ENCODE data around the gene EID2. TPM values are rescaled to one million over a fixed set of nuclear protein-coding genes. Genes with fewer than 3 reads are reported as not detected.

The EID2 gene
- polyA plus RNA-seq, 1 donor (not counting 4 experiments of a cell fraction or from before 2014, with no cell fraction given), result 12.9 TPM

GRCh38 chr19:39553082-39553652 lies 13.2 kb upstream of the EID2 start:
- DNase-seq (ENCODE audit: low read depth, low spot score) (no peak), FAIRE-seq (no peak)
- H4K20me1 ChIP-seq (ENCODE audit: control insufficient read depth, extremely low read depth, insufficient read depth, low read length), result no peaks in the 10 kb centered on the region
- H3K27ac ChIP-seq (ENCODE audit: control insufficient read depth, insufficient read depth, low read length), result no peak overlapping the region
- no peak for TF ChIP-seq CTCF (optimal IDR thresholded peaks at IDR 0.05 in 1 of 3, IDR thresholded peaks at IDR 0.05 in 1 of 3, conservative IDR thresholded peaks at IDR 0.05 in 1 of 3; ENCODE audit: extremely low read depth in 1 of 3, insufficient read depth in 2 of 3, low read length in 3 of 3)
- no peak for TF ChIP-seq EZH2 (IDR thresholded peaks at IDR 0.05; ENCODE audit: low read length)
- no peak overlapping the region for H3K4me2 ChIP-seq (ENCODE audit: control insufficient read depth, extremely low read depth, insufficient read depth, low read depth, low read length)
- peaks cover 4% of the 10 kb centered on the region for H3K27me3 ChIP-seq (ENCODE audit: control insufficient read depth, extremely low read depth, insufficient read depth, low read length)
- H3K4me1 ChIP-seq (ENCODE audit: control insufficient read depth, extremely low read depth, insufficient read depth, low read length), result no peaks in the 10 kb centered on the region
- H3K9me1 ChIP-seq (ENCODE audit: control insufficient read depth, extremely low read depth, insufficient read depth, low read length), result no peaks in the 10 kb centered on the region
- no peaks in the 10 kb centered on the region for H3K36me3 ChIP-seq (ENCODE audit: control insufficient read depth in 2 of 2, extremely low read depth in 1 of 2, insufficient read depth in 2 of 2, low read length in 2 of 2)
- H2AFZ ChIP-seq (ENCODE audit: control insufficient read depth, low read length), result no peak overlapping the region
- H3K4me3 ChIP-seq (ENCODE audit: control insufficient read depth in 2 of 3, extremely low read depth in 1 of 3, insufficient read depth in 2 of 3, low read depth in 1 of 3, low read length in 3 of 3), result no peak overlapping the region
- no peaks in the 10 kb centered on the region for H3K79me2 ChIP-seq (ENCODE audit: control insufficient read depth, insufficient read depth, low read length)
- no peak overlapping the region for H3K9ac ChIP-seq (ENCODE audit: control insufficient read depth, extremely low read depth, insufficient read depth, low read length)
- H3K9me3 ChIP-seq (ENCODE audit: control insufficient read depth, low read depth, low read length), result no peaks in the 10 kb centered on the region
- dilution Hi-C loops (cut with MboI; ENCODE audit: extremely low pct_ligation_motif_present, low sequenced_read_pairs), result no loop called here

GRCh38 chr19:39550197-39550596 lies 10.2 kb upstream of the EID2 start:
- dilution Hi-C loops (cut with MboI; ENCODE audit: extremely low pct_ligation_motif_present, low sequenced_read_pairs), result no loop called here
- H3K4me2 ChIP-seq (ENCODE audit: control insufficient read depth, extremely low read depth, insufficient read depth, low read depth, low read length), result no peak overlapping the region
- H3K9me3 ChIP-seq (ENCODE audit: control insufficient read depth, low read depth, low read length), result no peaks in the 10 kb centered on the region
- H3K4me1 ChIP-seq (ENCODE audit: control insufficient read depth, extremely low read depth, insufficient read depth, low read length), result peaks cover 9% of the 10 kb centered on the region
- FAIRE-seq (no peak), DNase-seq (ENCODE audit: low read depth, low spot score) (no peak)
- H3K9me1 ChIP-seq (ENCODE audit: control insufficient read depth, extremely low read depth, insufficient read depth, low read length), result no peaks in the 10 kb centered on the region
- no peak overlapping the region for H3K4me3 ChIP-seq (ENCODE audit: control insufficient read depth in 2 of 3, extremely low read depth in 1 of 3, insufficient read depth in 2 of 3, low read depth in 1 of 3, low read length in 3 of 3)
- TF ChIP-seq CTCF (optimal IDR thresholded peaks at IDR 0.05 in 1 of 3, IDR thresholded peaks at IDR 0.05 in 1 of 3, conservative IDR thresholded peaks at IDR 0.05 in 1 of 3; ENCODE audit: extremely low read depth in 1 of 3, insufficient read depth in 2 of 3, low read length in 3 of 3) (no peak), EZH2 (IDR thresholded peaks at IDR 0.05; ENCODE audit: low read length) (no peak)
- H3K27me3 ChIP-seq (ENCODE audit: control insufficient read depth, extremely low read depth, insufficient read depth, low read length), result peaks cover 4% of the 10 kb centered on the region
- H3K9ac ChIP-seq (ENCODE audit: control insufficient read depth, extremely low read depth, insufficient read depth, low read length), result no peak overlapping the region
- H3K36me3 ChIP-seq (ENCODE audit: control insufficient read depth in 2 of 2, extremely low read depth in 1 of 2, insufficient read depth in 2 of 2, low read length in 2 of 2), result no peaks in the 10 kb centered on the region
- H3K27ac ChIP-seq (ENCODE audit: control insufficient read depth, insufficient read depth, low read length), result no peak overlapping the region
- no peaks in the 10 kb centered on the region for H3K79me2 ChIP-seq (ENCODE audit: control insufficient read depth, insufficient read depth, low read length)
- H2AFZ ChIP-seq (ENCODE audit: control insufficient read depth, low read length), result no peak overlapping the region
- H4K20me1 ChIP-seq (ENCODE audit: control insufficient read depth, extremely low read depth, insufficient read depth, low read length), result no peaks in the 10 kb centered on the region
